ENCODE data around the gene GRM7. TPM values are rescaled to one million over a fixed set of nuclear protein-coding genes. Genes with fewer than 3 reads are reported as not detected.

Gene GRM7
- total and polyA plus RNA-seq, 5 experiments from 2014 or later, result not detected

DNA sequence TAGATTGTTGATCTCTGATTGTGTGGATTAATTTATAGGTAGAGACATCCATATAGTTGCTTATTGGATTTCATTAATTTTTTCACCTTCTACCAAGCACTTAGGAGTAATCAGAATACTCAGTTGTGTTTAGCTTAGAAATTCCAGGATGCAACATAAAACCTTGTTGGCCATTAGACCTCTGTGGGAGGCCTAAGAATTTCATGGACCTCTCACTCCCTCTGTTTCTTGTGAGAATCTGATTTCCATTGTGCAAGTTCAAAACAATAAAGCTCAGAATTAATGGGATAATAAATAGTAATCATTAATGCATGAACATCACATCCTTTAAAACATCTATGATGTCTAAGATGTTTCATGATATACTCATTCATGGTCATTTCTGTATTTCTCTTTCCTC, 332.4 kb downstream of the GRM7 start:
- Mint-ChIP-seq H3K4me1 (no peaks in the 10 kb centered on the region), H3K27me3 (peaks cover 0 to 3% (median 0%) of the 10 kb centered on the region in 5 donors), H3K27ac (no peak overlapping the region), H3K36me3 (no peaks in the 10 kb centered on the region), H3K4me3 (no peak overlapping the region), H3K9me3 (peaks cover 0 to 5% (median 0%) of the 10 kb centered on the region in 9 donors)
- POLR2A ChIA-PET, result no interaction called here
- ATAC-seq (no peak), DNase-seq (no peak)

DNA sequence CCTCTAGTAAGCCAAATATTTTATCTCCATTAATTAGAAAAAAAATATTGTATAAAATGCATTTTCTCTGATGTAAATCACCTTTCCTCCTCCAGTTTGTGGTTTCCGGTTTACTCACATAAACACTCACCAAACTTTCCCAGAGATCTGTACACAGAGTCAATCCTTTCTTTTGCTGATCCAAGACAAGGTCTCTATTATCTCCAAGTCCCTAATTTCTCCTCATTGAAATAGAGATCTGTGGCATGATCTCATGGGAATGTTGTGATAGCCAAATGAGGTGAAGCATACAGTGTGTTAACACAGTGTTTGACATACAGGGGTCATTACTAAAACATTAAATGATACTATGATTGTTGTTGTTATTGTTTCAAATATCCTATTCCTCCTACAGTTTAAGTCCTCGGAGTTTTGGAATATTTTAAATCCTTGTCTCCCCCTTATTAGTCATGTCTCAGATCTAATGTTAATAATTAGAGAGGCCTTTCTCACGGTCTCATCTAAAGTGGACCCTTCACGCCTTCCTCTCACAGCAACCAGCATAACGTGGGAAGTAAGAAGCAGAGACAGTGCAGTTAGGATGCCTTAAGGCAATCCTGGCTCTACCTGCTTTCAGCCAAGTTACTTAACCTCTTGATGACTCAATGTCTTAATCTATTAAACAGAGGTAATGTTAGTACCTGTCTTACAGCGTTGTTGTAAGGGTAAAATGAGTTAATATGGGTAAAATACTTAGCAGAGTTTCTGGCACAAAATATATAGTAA, 333.3 kb downstream of the GRM7 start:
- DNase-seq, result no peak
- ATAC-seq, result no peak
- no peak overlapping the region for H3K4me3 Mint-ChIP-seq
- H3K36me3 Mint-ChIP-seq, result no peaks in the 10 kb centered on the region
- peaks cover 0 to 3% (median 0%) of the 10 kb centered on the region in 5 donors for H3K27me3 Mint-ChIP-seq
- POLR2A ChIA-PET, result no interaction called here
- H3K27ac Mint-ChIP-seq, result no peak overlapping the region
- no peaks in the 10 kb centered on the region for H3K4me1 Mint-ChIP-seq
- peaks cover 0 to 5% (median 0%) of the 10 kb centered on the region in 9 donors for H3K9me3 Mint-ChIP-seq

DNA sequence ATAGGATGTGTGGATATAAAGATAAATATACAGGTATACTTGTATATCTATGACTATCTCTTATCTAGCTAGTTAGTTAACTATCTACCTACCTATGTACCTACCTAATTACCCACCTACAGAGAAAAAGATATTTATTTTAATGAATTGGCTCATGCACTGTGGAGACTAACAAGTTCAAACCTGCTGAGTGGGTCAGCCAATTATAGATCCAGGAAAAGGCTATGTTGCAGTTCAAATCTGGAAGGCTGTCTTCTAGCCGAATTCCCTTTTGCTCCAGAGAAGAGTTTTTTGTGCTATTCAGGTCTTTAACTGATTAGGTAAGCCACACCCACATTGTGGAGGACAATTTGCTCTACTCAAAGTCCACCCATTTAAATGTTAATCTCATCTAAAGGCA, 335.0 kb downstream of the GRM7 start:
- ATAC-seq (no peak), DNase-seq (no peak)
- H3K36me3 Mint-ChIP-seq, result no peaks in the 10 kb centered on the region
- H3K4me1 Mint-ChIP-seq, result no peaks in the 10 kb centered on the region
- H3K9me3 Mint-ChIP-seq, result peaks cover 0 to 6% (median 0%) of the 10 kb centered on the region in 9 donors
- no peak overlapping the region for H3K4me3 Mint-ChIP-seq
- POLR2A ChIA-PET, result no interaction called here
- H3K27me3 Mint-ChIP-seq, result peaks cover 0 to 3% (median 0%) of the 10 kb centered on the region in 5 donors
- no peak overlapping the region for H3K27ac Mint-ChIP-seq

DNA sequence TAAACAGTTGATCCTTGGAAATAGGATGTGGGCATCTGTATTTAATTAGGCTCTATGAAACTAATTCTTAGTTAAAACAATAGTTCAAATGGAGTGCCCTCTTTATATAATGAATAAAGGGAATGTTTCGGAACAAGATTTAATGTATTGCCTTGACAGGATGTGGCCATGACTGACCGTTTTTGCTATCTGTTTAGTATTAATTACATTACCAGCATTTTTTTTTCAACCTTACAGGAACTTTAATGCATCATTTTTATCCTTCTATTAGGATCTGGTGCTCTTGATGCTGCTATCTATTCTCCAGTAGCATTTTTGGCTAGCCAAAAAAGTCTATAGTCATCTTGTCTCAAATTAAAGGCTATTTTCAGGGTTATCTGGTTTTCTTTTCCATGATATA, 340.9 kb downstream of the GRM7 start:
- no peaks in the 10 kb centered on the region for H3K36me3 Mint-ChIP-seq

DNA sequence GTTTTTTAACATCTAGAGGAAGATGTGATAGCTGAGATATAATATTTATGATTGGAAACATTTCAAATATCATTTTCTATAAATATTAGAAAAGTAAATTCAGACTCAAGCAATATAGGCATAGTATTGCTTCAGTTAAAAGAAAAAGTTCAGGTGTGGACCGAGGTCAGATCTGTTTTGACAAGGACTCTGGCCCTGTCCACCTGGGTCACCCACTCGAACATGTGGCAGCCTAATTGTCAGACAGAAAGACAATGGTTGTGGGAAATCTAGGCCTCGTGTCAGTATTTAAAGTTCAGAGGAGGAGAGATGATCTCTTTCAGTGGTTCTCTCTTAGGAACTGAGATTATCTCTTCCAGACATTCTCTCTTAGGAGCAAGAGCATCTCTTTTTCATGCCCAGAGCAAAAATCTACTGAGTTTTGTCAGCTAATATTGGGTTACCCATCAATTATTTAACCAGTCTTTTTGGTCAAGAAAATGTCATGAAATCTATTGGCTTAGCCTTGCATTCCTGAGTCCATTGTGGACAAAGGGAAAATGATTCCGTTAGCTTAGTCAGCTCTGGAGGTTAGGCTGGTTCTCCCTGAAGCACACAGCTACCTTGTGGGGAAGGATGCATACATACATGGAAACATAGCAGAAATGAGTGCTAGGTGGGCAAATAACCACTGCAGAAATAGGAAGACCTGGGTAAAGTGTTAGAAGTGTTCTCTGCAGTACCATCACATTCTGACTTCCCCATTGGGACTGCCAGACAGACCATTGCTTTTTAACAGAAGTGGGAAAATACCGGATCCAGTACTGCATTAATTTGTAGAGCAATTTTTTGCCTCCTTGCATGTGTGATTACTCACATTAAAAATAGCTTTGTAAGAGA, 343.3 kb downstream of the GRM7 start:
- peaks cover 0 to 11% (median 2%) of the 10 kb centered on the region in 4 donors for H3K4me1 Mint-ChIP-seq
- peaks cover 0 to 2% (median 0%) of the 10 kb centered on the region in 5 donors for H3K27me3 Mint-ChIP-seq
- H3K4me3 Mint-ChIP-seq, result no peak overlapping the region
- POLR2A ChIA-PET, result no interaction called here
- H3K36me3 Mint-ChIP-seq, result no peaks in the 10 kb centered on the region
- DNase-seq, result no peak
- H3K9me3 Mint-ChIP-seq, result peaks cover 0 to 6% (median 0%) of the 10 kb centered on the region in 9 donors
- no peak for ATAC-seq
- H3K27ac Mint-ChIP-seq, result no peak overlapping the region

More for the DNA sequence above, 340.9 kb downstream of the GRM7 start:
- Mint-ChIP-seq H3K4me3 (no peak overlapping the region), H3K4me1 (peaks cover 0 to 11% (median 2%) of the 10 kb centered on the region in 4 donors), H3K27me3 (peaks cover 0 to 2% (median 0%) of the 10 kb centered on the region in 5 donors), H3K27ac (no peak overlapping the region), H3K9me3 (peaks cover 0 to 6% (median 0%) of the 10 kb centered on the region in 9 donors)
- ATAC-seq, result no peak
- no peak for DNase-seq
- POLR2A ChIA-PET, result no interaction called here

DNA sequence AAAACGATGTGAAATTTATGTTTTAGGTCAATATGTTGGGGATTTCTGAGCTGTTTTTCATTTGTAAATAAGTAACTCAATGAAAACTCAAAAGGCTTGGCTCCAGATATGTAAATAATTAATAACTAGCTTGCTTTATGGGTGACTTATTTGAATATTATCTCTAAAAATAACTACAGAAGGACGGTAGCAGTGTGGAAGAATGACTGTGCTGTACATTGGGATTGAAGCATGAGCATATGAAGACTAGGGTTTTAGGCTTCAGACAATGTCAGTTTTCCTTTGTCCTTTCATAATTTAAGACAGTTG, 343.9 kb downstream of the GRM7 start:
- Mint-ChIP-seq H3K4me3 (no peak overlapping the region), H3K4me1 (peaks cover 0 to 11% (median 2%) of the 10 kb centered on the region in 4 donors), H3K9me3 (peaks cover 0 to 3% (median 0%) of the 10 kb centered on the region in 9 donors), H3K36me3 (no peaks in the 10 kb centered on the region), H3K27ac (no peak overlapping the region), H3K27me3 (peaks cover 0 to 2% (median 0%) of the 10 kb centered on the region in 5 donors)
- POLR2A ChIA-PET, result no interaction called here
- ATAC-seq (no peak), DNase-seq (no peak)

DNA sequence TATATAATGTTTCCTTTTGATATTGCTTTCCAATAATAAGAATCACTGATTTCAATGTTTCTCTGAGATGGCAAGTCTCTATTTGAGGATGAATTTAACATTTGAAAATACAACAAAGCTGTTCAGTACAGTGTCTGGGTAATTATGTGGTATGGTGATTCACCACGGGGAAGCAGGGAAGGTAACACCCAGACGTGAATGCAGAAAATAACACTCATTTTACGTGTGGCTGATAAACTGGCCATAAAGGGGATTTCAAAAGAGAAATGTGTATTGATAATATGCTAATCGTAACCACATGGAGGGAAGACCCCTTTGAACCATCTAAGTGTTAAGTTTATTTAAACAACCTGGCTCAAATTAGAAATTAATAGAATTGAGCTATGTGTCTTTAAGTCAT, 344.6 kb downstream of the GRM7 start:
- H3K27me3 Mint-ChIP-seq, result peaks cover 0 to 2% (median 0%) of the 10 kb centered on the region in 5 donors
- ATAC-seq, result no peak
- no peak overlapping the region for H3K27ac Mint-ChIP-seq
- H3K36me3 Mint-ChIP-seq, result no peaks in the 10 kb centered on the region
- POLR2A ChIA-PET, result no interaction called here
- H3K4me1 Mint-ChIP-seq, result peaks cover 0 to 11% (median 2%) of the 10 kb centered on the region in 4 donors
- H3K9me3 Mint-ChIP-seq, result peaks cover 0 to 3% (median 0%) of the 10 kb centered on the region in 9 donors
- DNase-seq, result no peak
- H3K4me3 Mint-ChIP-seq, result peak overlapping the region in 4 of 10 donors; percentile 25 to 59 (median 42)

DNA sequence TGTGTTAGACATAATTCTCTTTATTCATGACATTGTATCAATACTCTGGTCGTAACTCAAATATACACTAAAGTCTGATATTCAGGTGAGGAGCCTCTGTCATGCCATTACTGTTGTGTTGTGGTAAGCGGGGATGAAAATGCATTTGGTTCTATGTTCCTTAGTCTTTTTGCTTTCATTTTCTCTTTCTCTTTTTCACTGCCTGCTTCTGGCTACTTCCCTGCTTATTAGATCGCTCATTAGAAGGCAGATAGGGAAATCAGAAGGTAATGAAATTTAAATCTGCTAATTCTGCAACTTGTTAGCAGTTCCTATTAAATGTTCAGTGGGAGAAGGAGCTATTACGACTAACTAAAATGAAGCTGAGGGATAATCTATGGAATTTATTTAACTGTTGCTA, 345.0 kb downstream of the GRM7 start:
- H3K4me3 Mint-ChIP-seq, result peak overlapping the region in 5 of 10 donors; percentile 11 to 59 (median 49)
- DNase-seq, result no peak
- no peak overlapping the region for H3K27ac Mint-ChIP-seq
- no peaks in the 10 kb centered on the region for H3K36me3 Mint-ChIP-seq
- peaks cover 0 to 11% (median 2%) of the 10 kb centered on the region in 4 donors for H3K4me1 Mint-ChIP-seq
- no peak for ATAC-seq
- H3K9me3 Mint-ChIP-seq, result peaks cover 0 to 3% (median 0%) of the 10 kb centered on the region in 9 donors
- POLR2A ChIA-PET, result no interaction called here
- peaks cover 0 to 2% (median 0%) of the 10 kb centered on the region in 5 donors for H3K27me3 Mint-ChIP-seq

DNA sequence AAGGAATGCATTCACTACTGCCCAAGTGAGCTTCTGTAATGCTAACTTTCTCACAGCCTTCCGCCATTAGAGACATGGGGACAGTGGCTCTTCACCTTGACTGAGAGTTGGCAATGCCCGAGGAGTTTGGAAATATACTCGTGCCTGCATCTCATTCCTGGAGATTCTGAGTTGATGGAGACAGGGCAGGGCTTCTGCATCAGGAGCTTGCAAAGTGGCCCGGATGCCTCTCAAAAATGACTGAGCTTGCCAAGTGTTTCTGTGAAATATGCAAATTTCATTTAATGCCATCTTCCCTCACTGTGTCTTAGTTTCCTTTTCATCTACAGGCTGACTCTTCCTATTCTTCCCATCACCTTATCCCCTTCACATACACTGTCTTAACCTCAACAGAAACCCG, 346.2 kb downstream of the GRM7 start:
- Mint-ChIP-seq H3K4me3 (no peak overlapping the region), H3K36me3 (no peaks in the 10 kb centered on the region), H3K4me1 (peaks cover 0 to 11% (median 2%) of the 10 kb centered on the region in 4 donors), H3K9me3 (peaks cover 0 to 3% (median 0%) of the 10 kb centered on the region in 9 donors), H3K27ac (no peak overlapping the region), H3K27me3 (peaks cover 0 to 2% (median 0%) of the 10 kb centered on the region in 5 donors)
- DNase-seq (no peak), ATAC-seq (no peak)
- POLR2A ChIA-PET, result no interaction called here

DNA sequence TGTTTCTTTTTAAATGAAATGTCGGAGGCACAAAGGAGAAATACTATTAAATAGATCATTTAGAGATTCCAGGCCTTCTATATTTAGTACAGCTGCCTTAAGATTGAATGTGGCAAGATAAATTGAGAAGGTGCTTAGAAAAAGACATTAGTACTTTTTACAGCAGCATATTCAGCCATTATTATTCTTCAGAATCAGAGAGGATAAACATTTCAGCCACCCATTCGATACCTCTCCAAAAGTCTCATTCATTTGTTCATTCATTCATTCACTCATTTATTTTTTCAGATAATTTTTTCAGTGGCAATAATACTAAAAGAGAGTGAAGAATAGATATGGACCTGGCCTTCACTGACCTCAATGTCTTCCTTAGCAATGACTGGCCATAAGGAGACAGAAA, 347.0 kb downstream of the GRM7 start:
- Mint-ChIP-seq H3K9me3 (peaks cover 0 to 3% (median 0%) of the 10 kb centered on the region in 9 donors), H3K27me3 (peaks cover 0 to 2% (median 0%) of the 10 kb centered on the region in 5 donors), H3K36me3 (no peaks in the 10 kb centered on the region), H3K4me3 (no peak overlapping the region), H3K4me1 (peaks cover 0 to 11% (median 2%) of the 10 kb centered on the region in 4 donors), H3K27ac (no peak overlapping the region)
- ATAC-seq (no peak), DNase-seq (no peak)
- POLR2A ChIA-PET, result no interaction called here

DNA sequence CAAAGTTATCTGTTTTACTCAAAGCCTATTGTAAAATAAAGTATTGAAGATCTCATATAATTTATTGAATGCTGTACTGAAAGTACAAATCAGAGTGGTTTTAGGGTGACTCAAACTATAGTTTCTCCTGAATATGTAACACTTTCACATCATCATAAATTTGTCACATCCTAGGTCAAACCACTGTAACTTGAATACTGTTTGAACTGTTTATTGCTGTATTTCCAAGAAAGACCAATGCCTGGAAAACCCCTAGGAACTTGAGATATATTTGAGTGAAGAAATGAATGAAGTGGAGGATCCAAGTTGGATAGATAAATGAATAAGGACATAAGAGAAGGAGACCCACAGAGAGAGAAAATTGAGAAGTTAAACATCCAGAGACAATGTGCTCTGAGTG, 348.2 kb downstream of the GRM7 start:
- no peaks in the 10 kb centered on the region for H3K27me3 Mint-ChIP-seq
- no peak for DNase-seq
- POLR2A ChIA-PET, result no interaction called here
- H3K4me1 Mint-ChIP-seq, result peaks cover 0 to 11% (median 2%) of the 10 kb centered on the region in 4 donors
- no peak overlapping the region for H3K27ac Mint-ChIP-seq
- H3K4me3 Mint-ChIP-seq, result no peak overlapping the region
- no peak for ATAC-seq
- peaks cover 0 to 2% (median 0%) of the 10 kb centered on the region in 9 donors for H3K9me3 Mint-ChIP-seq
- H3K36me3 Mint-ChIP-seq, result no peaks in the 10 kb centered on the region

DNA sequence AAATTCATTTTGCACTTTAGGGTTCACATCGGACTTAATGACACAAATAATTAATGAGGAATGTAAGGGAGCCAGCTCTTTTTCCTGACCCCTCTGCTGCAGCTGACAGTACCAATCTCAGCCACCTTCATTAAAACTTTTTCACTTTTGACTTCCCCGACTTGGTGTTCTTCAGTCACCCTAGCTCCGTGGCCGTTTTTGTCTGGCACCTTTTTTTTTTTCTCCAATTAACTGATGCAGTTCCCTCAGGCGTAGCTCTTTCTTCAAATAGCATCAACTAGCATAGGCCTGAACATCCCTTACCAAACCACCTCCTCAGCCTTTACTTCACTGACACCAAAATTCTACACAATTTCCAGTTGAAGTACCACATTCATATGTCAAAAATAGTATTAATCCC, 350.8 kb downstream of the GRM7 start:
- DNase-seq, result no peak
- H3K27ac Mint-ChIP-seq, result no peak overlapping the region
- no peaks in the 10 kb centered on the region for H3K4me1 Mint-ChIP-seq
- POLR2A ChIA-PET, result no interaction called here
- no peak for ATAC-seq
- no peaks in the 10 kb centered on the region for H3K36me3 Mint-ChIP-seq
- no peaks in the 10 kb centered on the region for H3K27me3 Mint-ChIP-seq
- H3K9me3 Mint-ChIP-seq, result peaks cover 0 to 3% (median 0%) of the 10 kb centered on the region in 9 donors
- no peak overlapping the region for H3K4me3 Mint-ChIP-seq

DNA sequence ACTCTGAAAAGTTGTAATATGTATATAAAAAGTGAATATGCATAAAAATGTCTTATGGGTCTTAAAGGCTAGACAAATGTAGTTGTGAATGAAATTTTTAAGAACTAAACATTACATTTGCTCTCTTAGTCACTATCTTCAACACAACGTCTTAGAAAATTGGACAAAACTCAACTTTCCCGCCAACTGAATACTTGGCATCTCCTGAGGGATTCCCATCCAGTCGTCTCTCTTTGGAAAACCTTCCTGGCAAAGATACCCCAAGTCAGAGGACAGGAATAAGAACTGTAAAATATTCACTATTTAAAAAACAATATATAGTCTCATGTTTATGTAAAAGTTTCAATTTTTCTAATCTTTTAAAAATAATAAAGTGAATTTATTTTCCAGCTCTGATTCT, 354.8 kb downstream of the GRM7 start:
- DNase-seq (no peak), ATAC-seq (no peak)
- no peaks in the 10 kb centered on the region for H3K36me3 Mint-ChIP-seq
- peaks cover 0 to 3% (median 0%) of the 10 kb centered on the region in 9 donors for H3K9me3 Mint-ChIP-seq
- POLR2A ChIA-PET, result no interaction called here
- H3K4me3 Mint-ChIP-seq, result no peak overlapping the region
- H3K27me3 Mint-ChIP-seq, result no peaks in the 10 kb centered on the region
- no peaks in the 10 kb centered on the region for H3K4me1 Mint-ChIP-seq
- H3K27ac Mint-ChIP-seq, result no peak overlapping the region

Measured in naive thymus-derived CD8-positive, alpha-beta T cell (primary cell).